ENCODE data around the gene AP2A2.

The AP2A2 gene

DNA sequence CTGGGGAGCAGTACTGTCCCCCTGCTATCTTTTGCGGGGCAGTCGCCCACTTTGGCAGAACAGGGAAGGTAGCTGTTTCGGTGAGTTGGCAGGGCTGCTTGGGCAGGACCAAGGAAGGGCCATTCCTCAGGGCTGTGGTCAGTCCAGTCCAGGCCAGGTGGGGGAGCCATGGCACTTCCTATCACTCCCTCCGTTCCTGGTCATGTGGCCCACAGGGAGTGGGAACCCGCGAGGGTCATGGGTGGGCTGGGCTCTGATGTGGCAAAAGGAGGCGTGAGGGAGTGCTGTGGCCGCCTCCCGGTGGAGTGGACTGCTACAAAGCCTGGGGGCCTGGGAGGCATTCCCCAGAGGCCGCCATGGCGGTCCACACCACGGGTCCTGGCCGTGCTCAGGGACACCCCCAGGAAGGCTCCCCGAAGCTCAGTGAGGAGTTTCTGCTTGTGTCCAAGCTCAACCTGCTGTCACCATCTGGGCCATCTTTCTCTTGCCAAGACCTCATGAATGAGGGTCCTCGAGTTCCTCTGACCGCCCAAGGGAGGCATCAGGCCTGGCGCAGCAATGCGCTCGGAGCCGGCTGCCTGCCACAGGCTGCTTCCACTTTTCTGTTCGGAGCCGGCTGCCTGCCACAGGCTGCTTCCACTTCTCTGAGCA, 27.0 kb upstream of the AP2A2 start:
- DNase-seq (ENCODE audit: low read depth in 2 of 2): no peak

DNA sequence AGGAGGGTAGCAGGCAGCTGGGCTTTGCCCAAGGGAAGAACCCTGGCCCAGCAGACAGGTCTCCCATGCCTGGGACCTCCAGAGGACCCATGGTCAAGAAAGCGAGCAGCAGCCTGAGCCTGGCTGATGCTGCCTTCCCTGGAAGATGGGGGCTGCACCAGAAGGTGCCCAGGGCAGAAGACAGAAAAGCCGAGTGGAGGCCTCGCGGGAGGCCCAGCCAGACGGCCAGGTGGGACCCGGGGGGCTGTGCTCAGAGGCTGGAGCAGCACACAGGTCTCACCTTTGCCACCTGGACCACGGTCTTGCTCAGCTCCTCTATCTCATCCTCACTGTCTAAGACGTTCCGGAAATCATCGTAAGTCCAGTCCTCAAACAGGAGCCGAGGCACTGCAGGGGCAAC, 25.9 kb upstream of the AP2A2 start:
- no peak for DNase-seq (ENCODE audit: low read depth in 2 of 2)

DNA sequence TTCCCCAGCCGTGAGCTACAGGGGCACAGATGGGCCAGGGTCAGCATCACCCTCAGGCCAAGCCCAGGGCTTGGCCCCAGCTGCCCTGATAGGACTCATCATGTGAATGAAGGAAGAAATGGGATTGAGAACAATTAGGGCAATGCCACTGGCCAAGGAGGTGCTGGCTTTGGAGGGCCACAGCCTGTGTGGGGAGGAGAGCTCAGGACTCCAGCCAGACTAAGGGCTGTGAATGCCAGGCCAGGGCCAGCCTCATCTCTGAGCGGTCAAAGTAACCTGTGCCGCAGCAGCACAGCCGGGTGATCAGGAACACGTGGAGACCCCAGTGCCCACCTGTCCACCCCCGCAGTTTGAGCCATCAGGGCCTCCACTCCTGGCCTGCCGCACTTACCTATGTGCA, 25.1 kb upstream of the AP2A2 start:
- DNase-seq (ENCODE audit: low read depth in 2 of 2): no peak

DNA sequence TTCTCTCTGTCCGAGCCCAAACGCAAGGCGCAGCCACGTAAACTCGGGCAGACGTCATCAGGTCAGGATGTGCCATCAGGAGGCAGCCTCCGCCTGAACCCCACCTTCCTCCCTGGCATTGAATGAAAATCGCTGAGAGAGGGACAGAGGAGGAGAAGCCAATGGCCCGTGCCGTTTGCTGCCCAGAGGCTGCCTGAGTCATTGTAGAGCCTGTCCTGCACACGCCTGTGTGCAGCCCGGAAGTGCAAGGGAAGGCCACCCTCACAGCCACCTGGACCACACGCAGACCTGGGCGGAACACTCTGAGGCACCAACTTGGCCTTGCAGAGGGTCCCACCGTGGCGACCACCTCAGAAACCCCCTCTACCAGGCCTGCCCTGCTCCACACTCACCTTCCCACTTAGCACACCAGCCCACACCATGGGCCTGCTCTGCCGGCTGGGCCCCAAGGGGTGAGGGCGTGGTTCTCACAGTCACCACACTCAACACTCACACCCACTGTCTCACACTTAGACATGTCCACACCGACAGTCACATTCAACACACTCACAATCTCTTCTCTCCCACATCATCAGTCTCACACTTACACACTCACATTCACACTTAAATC, 24.1 kb upstream of the AP2A2 start:
- DNase-seq (ENCODE audit: low read depth in 2 of 2): no peak

DNA sequence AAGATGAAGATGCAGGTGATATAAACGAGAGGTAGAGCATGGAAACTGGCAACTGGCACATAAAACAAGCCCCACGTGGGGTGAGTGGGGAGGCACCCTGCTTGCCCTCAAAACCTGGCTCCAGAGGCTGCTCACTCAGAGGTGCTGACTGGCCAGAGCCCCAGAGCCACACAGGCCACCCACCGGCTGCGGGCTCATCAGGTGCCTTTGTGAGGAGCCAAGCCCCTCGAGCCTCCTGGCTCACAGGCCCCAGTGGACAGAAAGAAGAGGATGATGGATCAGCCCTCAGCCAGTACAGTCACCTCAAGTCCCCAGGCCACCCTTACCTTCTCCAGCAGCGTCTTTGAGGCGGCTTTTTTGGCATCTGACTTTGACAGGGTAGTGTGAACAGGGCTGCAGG, 21.3 kb upstream of the AP2A2 start:
- no peak for DNase-seq (ENCODE audit: low read depth in 2 of 2)

DNA sequence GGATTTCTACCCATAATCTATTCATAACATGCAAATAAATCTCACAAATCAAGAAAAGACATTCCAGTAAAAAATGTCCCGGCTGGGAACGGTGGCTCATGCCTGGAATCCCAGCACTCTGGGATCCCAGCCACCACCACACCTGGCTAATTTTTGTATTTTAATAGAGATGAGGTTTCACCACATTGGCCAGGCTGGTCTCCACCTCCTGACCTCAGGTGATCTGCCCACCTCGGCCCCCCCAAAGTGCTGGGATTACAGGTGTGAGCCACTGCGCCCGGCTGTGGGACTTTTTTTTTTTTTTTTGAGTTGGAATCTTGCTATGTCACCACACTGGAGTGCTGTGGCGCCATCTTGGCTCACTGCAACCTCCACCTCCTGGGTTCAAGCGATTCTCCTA, 19.7 kb upstream of the AP2A2 start:
- no peak for DNase-seq (ENCODE audit: low read depth in 2 of 2)

DNA sequence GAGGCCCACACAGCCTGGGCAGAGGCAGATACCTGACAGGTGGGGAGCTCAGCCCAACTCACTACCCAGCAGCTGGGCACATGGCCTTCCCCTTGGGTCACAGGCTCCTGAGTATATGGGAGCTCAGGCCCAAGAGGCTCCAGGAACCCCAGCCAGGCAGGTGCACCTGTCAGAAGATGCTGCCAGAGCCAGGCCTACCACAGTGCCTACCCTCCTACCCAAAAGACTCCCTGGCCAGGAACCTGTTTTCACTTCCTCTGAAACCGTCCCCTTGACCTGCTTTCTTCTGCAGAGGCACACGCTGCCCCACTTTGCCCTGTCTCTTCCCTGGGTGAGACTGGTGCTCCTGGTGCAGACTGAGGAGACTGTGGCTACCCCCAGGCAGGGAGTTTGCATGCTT, 18.0 kb upstream of the AP2A2 start:
- DNase-seq (ENCODE audit: low read depth in 2 of 2): no peak

DNA sequence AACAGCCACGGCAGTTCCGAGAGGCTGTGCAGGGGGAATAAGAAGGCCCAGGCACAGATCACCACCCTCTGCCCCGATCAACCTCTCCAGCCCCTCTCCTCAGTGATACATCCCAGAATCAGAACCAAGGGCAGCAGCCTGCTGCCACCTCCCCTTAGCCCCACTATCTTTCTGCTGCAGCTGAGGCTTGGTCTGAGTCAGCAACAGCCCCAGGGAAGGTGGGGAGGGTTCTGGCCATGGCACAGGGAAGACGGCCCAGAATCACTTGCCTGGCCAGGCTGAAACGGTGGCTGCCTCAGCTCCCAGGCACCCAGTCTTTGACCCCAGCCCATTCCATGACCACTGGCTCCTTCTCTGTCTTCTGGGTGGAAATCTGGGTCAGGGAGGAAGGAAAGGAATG, 17.4 kb upstream of the AP2A2 start:
- no peak for DNase-seq (ENCODE audit: low read depth in 2 of 2)

DNA sequence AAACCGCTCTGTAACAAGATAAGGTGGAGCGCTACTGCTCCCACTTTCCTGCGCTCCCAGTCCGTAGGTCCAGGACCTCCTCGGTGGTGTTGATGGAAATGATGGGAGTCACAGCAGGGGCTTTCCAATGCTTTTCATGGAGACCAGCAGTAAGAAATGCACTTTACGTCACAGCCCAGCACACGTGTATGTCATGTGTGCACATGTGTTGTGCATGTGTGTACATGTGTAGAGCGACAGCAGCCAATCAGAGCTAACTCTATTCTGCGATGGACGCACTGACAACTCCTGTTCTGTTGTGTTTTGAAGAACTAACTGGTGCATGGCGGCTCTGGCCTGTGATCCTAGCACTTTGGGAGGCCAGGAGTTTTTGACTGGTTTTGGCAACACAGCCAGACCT, 16.3 kb upstream of the AP2A2 start:
- DNase-seq (ENCODE audit: low read depth in 2 of 2): no peak

DNA sequence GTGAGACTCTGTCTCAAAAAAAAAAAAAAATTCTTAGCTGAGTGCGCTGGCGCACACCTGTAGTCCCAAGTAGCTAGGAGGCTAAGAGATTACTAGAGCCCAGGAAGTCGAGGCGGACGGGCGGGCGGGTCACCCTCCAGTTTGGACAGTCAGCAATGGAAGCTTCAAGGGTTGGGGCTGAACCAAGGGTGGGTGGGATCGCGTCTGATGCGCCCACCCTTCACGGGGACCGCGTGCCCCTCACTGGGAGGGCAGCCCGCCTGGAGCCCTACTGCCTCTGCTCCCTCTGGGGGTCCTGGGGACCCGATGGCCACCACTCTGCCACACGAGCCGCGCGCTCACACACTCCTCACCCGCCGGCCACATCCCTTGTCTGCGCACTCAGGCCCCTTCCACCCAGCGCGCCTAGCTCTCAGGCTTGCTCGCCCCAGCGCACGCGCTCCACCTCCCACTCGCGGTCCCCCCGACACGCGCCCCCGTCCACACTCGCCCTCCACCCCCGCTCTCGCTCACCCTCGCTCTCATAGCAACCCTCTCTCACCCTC, 15.6 kb upstream of the AP2A2 start:
- peak; percentile 30 to 58 for DNase-seq (ENCODE audit: low read depth in 2 of 2)

DNA sequence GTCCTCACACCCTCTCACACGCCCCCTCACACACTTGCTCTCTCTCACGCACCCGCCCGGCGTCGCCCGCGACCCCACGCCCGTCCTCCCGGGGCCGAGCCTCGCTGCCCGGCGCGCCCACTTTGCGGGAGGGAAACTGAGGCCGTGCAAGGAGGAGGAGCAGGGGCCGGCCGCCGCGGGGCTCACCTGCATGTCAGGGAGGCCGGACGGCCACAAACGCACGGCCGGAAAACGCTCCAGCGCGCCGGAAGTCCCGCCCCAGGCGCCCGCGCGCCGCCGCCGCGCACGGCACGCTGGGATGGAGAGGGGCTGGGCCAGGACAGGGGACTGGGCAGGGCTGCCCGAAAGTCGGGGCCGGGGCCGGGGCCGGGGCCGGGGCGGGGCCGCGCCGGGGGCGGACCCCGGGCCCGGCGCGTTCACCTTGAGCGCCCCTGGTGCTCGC, 15.1 kb upstream of the AP2A2 start, which contains the start of gene CHID1:
Gene CHID1 (minus strand): TSS at position 222 of the 442 bp plus-strand sequence. CDS start 5,994 bp downstream, outside the sequence.
- peak; percentile 67 to 71 for DNase-seq (ENCODE audit: low read depth in 2 of 2)

DNA sequence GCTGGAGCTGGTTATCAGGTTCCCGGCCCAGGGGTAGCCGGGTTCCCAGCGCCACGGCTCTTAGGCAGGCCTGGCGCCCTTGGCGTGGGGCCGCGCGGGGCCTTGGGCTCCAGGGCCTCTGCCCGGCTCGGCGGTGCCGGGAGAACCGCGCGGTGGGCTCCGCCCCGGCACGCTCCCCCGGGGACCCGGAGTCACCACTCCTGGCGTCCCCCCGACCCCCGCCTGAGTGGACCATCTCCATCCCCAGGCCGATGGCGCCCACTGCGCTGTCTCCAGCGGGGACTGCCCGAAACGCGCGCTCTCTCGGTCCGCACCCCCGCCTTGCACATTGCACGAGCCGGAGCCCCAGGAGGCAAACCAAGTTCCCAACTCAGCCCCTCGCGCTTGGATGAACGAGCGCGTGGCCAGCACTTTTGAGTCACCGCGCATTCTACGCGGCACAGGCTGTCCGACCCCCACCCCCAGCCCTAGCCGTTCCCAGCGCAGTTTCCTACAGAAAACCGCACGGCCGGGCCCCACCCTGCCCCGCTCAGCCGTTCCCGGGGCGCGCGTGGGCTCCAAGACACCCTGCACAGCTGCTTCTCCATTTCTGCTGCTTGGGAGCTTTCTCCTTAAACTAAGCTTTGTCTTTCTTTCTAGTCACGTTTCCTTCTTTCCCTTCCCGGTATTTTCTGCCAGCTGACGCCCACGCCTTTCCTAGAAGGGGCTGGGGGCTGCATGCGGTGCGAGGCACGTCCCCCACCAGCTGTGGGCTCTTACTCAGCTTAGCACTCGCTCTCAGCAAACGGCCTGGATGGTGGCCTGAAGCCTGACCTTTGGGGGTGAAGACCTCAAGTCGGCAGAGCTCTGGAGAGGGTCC, 14.4 kb upstream of the AP2A2 start:
- DNase-seq (ENCODE audit: low read depth in 2 of 2): peak in 1 of 2 donors; percentile 13

DNA sequence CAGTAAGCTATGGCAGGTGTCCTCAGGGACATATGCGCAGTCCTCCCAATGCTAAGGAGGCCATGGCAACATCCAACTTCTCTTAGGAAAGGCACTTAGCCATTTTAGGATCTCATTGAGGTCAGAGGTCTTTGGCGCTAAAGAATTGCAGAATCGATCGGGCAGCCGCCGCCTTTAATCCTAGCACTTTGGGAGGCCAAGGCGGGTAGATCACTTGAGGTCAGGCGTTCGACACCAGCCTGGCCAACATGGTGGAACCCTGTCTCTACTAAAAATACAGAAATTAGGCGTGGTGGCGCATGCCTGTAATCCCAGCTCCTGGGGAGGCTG, 13.8 kb upstream of the AP2A2 start:
- no peak for DNase-seq (ENCODE audit: low read depth in 2 of 2)

DNA sequence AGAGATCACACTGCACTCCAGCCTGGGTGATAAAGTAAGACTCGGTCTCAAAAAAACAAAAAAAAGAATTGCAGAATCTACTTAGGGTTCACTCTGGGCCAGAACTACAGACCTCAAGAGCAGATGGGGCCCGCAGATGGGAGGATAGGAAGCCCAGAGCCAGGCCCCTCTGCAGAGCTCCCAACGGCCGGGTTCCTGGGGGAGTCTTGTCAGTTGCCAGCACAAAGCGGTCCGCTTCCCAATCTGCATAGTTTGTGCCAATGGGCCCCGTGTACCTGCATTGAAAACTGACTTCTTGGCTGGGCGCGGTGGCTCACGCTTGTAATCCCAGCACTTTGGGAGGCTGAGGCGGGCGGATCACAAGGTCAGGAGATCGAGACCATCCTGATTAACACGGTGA, 13.4 kb upstream of the AP2A2 start:
- no peak for DNase-seq (ENCODE audit: low read depth in 2 of 2)

DNA sequence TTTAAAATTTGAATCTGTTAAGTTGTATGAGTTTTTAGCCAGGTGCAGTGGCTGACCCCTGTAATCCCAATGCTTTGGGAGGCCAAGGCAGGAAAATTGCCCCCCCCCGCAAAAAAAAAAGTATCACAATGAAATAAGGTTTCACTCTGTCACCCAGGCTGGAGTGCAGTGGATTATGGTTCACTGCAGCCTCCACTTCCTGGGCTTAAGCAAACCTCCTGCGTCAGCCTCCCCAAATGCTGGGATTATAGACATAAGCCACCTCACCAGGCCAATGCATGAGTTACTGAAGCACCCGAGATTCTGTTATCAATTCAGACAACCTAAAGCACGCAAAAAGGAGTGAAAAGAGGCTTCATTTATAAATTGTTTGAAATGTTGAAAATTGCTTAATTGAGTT, 12.6 kb upstream of the AP2A2 start:
- DNase-seq (ENCODE audit: low read depth in 2 of 2): no peak

DNA sequence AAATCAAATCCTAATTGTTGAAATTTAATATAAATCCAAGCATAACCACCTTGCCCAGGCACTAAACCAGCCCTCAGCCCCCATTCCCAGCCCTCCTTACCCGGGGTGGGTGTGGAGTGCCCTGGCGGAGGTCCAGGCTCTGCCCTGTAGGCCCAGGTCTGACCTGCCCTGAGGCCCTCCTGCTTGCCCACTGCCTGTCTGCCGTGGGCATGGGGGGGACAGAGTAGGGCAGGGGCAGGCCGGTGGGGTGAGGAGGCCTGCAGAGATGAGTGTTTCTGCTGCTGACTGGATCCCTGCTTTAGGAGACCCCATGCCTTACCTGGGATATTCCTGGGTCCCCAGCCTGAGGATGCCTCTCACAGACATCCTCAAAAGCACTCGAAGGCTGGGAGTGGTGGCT, 11.5 kb upstream of the AP2A2 start:
- DNase-seq (ENCODE audit: low read depth in 2 of 2): no peak

DNA sequence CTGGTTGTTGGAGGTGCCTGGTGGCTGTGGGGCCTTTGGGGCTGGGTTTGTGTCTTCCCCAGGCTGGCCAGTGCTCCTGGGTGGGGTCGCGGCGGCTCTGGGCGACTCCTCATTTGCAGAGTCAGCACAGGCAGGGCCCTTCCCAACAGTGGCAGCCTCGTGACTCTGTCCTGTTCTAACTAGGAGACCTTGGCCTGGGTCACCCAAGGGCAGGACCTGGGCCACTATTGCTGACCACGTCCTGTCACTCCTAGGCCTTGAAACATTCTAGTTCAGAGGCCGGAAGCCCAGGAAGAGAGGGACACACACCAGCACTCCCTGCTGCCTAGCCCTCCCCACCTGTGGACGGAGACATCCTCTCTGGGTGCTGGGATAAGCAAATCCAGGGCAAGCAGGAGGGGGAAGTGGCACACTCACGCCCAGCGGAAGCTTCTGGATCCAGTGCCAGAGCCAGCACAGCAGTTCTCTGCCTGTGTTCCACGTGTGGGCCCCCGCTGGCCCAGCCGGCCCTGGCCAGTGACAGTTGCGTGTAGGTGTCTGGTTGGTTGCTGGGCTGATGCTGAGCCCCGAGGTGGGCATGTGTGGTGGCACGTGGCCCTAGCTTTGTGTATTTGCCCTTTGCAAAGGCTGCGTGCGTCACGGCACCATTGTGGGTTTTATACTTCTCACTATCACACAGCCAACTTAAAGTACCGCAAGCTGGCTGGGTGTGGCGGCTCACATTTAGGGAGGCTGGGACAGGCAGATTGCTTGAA, 10.7 kb upstream of the AP2A2 start:
- no peak for DNase-seq (ENCODE audit: low read depth in 2 of 2)

DNA sequence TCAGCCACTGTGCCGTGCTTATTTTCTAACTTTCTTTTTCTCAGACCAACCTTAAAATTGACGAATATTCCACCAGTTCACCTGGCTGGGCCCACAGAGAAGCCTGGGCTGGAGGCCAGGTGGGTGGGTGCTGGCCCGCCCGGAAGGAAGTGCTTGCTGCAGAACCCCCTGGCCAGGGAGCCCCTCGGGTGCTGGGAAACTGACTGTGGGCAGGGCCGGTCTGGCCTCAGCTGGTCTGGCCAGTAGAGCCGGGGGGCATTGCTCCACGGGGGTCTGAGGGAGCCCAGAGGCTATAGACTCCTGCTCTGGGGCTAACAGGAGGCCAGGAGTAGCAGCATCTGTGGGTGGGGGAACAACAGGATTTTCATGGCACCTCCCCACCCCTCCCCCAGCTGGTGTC, 8.2 kb upstream of the AP2A2 start:
- DNase-seq (ENCODE audit: low read depth in 2 of 2): no peak

DNA sequence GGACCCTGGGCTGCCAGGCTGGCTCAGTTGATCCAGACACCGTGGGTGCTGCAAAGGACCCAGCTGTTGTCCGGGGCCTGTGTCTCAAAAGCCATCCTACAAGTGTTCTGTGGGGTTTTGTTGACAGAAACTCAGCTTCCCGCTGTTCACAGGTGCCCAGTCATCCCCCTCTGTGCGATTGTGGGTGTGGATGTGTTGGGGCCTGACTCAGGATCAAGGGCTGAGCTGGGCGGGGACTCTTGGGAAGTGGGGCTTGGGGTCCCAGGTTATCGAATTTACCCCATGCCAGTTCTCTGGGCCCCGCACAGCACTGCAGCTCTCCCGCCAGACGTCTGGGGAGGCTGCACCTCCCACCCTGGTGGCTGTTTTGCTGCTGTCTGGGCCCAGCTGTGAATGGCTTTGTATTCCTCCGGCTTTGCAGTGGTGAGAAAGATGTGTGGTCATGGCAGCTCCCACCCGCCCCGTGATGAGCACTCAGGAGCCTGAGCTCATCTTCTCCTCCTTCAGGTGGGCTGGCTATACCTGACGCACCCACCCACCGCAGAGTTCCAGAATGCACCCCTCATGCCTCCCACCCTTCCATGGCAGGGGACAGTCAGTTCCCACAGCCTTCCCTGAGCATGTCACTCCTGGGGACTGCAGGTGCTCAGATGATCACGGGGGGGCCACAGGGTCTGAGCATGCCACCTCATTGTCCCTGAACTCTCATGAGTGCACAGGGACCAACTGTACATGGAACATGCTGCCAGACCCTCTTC, 3.6 kb upstream of the AP2A2 start:
- DNase-seq (ENCODE audit: low read depth in 2 of 2): no peak

DNA sequence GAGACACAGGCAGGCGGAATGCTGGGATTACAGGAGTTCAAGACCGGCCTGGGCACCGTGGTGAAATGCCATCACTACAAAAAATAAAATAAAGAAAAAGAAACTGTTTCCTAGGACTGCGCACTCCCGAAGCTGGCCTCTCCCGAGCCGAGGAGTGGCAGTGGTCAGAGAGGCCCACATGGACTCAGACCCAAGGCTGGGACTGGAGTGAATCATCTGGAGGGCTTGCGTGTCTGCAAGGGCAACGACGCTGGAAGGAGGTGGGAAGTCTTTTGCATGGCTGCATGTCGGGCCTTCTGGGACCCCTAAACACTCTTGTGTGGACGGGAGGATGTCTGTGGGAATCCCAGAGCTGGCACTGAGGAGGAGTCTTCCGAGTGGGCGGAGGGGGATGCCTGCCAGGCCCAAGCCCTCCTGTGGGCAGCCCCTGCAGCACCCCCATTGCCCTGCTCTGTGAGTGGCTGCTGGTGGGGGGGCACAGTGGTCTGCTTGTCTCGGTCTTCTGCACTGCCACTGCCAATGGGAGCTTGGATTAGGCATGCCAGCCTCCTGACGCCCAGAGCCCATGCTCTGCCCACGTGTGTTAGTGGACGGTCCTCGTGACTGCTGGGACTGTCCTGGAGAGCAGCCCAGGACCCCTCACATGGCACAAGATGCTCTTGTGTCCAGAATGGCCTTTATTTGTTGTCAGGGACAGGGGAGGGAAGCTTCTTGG, 1.8 kb upstream of the AP2A2 start:
- DNase-seq (ENCODE audit: low read depth in 2 of 2): no peak

Measured in activated CD8-positive, alpha-beta memory T cell treated with anti-CD3 and anti-CD28 coated beads for 4 hours (primary cell).